BE2C (cell line): ENCODE results near the gene SLC8A2.
A peak's percentile ranks its signal among the peaks of the same experiment; 100 is the strongest.

Experiments
- DNase-seq: peaks from one replicate; pipeline ENCODE4 v3.0.0-alpha.2; 2020
- H3K27me3 ChIP-seq: fragments of 250-450 bp; sonication (Bioruptor Pico); 2 replicates; pipeline ENCODE4 v1.5.1; 2020; ENCODE audit warnings: mild to moderate bottlenecking
- H3K36me3 ChIP-seq: fragments of 250-450 bp; sonication (Bioruptor Pico); 2 replicates; pipeline ENCODE4 v1.5.1; 2020; ENCODE audit warnings: mild to moderate bottlenecking
- H3K4me1 ChIP-seq: fragments of 250-450 bp; sonication (Bioruptor Pico); 2 replicates; pipeline ENCODE4 v1.5.1; 2020
- H3K4me3 ChIP-seq: 2 replicates; pipeline ENCODE4 v1.5.1; 2011; ENCODE audit warnings: low read depth, low read length
- H3K9me3 ChIP-seq: fragments of 250-450 bp; sonication (Bioruptor Pico); 2 replicates; pipeline ENCODE4 v1.5.1; 2020
- CTCF ChIP-seq: IDR thresholded peaks from 2 replicates; pipeline ENCODE4 v1.5.1; 2012; ENCODE audit warnings: mild to moderate bottlenecking, low read depth, low read length

Gene SLC8A2

GRCh38 chr19:47447470-47448359, 24.0 kb downstream of the SLC8A2 start:
- TF ChIP-seq CTCF: no peak
- no peaks in the 10 kb centered on the region for H3K36me3 ChIP-seq
- DNase-seq: peak; percentile 99
- peaks cover 10% of the 10 kb centered on the region for H3K4me1 ChIP-seq
- peaks cover 3% of the 10 kb centered on the region; the same call in 1 of the 2 replicates for H3K27me3 ChIP-seq
- H3K4me3 ChIP-seq: peak overlapping the region; percentile 58
- peaks cover 5% of the 10 kb centered on the region for H3K9me3 ChIP-seq

GRCh38 chr19:47446534-47447469, 24.9 kb downstream of the SLC8A2 start:
- Histone ChIP-seq H3K4me3 (peak overlapping the region; percentile 58), H3K36me3 (no peaks in the 10 kb centered on the region), H3K27me3 (peaks cover 3% of the 10 kb centered on the region; the same call in 1 of the 2 replicates), H3K4me1 (peaks cover 10% of the 10 kb centered on the region), H3K9me3 (peaks cover 5% of the 10 kb centered on the region)
- no peak for TF ChIP-seq CTCF
- DNase-seq: peak; percentile 93

GRCh38 chr19:47445937-47446402, 25.7 kb downstream of the SLC8A2 start:
- TF ChIP-seq CTCF: no peak
- peaks cover 3% of the 10 kb centered on the region; the same call in 1 of the 2 replicates for H3K27me3 ChIP-seq
- H3K4me3 ChIP-seq: peak overlapping the region; percentile 58
- DNase-seq: peak; percentile 85
- H3K4me1 ChIP-seq: peaks cover 10% of the 10 kb centered on the region
- no peaks in the 10 kb centered on the region for H3K36me3 ChIP-seq
- H3K9me3 ChIP-seq: peaks cover 5% of the 10 kb centered on the region

- no peak for DNase-seq
- Histone ChIP-seq H3K4me3 (peak overlapping the region; percentile 58), H3K9me3 (peaks cover 5% of the 10 kb centered on the region), H3K27me3 (peaks cover 3% of the 10 kb centered on the region; the same call in 1 of the 2 replicates), H3K4me1 (peaks cover 10% of the 10 kb centered on the region), H3K36me3 (no peaks in the 10 kb centered on the region)
- TF ChIP-seq CTCF: no peak
Observed at GRCh38 chr19:47445527-47445926, 26.2 kb downstream of the SLC8A2 start.

GRCh38 chr19:47444388-47444821, 27.3 kb downstream of the SLC8A2 start:
- Histone ChIP-seq H3K36me3 (no peaks in the 10 kb centered on the region), H3K27me3 (peaks cover 3% of the 10 kb centered on the region; the same call in 1 of the 2 replicates), H3K9me3 (peaks cover 5% of the 10 kb centered on the region), H3K4me1 (peaks cover 10% of the 10 kb centered on the region), H3K4me3 (no peak overlapping the region)
- peak; percentile 57 for DNase-seq
- no peak for TF ChIP-seq CTCF
